Occipital lobe (tissue), 2 donors: ENCODE measurements around the gene DIAPH1. TPM values are rescaled to one million over a fixed set of nuclear protein-coding genes. Genes with fewer than 3 reads are reported as not detected.

Experiments
- DNase-seq: peaks from one replicate; lab custom pipeline; 2025; lab: John Stamatoyannopoulos, UW
- total RNA-seq: library from RNA; depleted of rRNA; stranded (reverse); fragments of >200 nt; gene quantifications from one replicate; pipeline ENCODE4 v1.2.3, GENCODE V29; 2014

Gene DIAPH1
- total RNA-seq, 1 donor from 2014 or later: 18.4 TPM

DNA sequence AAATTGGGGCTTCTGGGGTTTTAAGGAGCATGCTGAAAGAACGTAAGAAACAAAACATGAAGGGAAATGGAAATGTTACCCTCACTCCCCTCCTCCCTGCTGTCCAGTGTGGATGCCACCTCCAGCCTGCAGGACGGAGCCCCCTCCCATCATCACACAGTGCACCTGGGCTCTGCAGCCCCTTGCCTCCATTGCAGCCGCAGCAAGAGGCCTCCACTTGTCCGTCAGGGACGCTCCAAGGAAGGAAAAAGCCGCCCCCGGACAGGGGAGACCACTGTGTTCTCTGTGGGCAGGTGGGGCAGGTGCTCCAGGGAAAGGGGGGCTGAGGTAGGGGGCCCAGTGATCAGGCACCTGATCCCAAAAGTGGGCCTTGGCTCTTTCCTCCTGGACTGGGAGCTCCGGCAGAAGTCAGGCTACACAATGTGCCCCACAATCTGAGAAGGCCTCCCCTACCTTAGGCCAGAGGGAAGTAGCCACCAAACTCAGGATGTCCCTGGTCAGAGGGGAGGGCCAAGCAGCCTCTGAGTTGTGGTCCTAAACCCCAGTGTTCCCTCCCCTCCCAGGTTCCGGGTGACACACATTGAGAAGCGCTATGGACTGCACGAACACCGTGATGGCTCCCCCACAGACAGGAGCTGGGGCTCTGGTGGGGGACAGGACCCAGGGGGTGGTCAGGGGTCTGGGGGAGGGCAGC, 20.7 kb upstream of the DIAPH1 start:
- DNase-seq: no peak

DNA sequence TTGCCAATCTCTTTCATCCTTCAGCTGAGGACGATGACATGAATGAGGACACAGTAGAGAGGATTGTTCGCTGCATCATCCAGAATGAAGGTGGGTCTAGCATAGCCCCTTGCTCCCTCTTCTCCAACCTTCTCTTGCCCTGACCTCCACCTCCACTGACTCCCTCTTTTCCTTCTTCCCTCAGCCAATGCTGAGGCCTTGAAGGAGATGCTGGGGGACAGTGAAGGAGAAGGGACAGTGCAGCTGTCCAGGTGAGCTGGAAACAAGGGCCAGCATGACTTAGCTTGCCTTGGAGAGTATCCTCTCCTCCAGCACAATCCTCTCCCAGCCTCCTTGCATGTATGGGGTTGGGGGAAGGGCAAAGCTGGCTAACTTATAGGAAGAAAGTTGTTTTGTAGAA, 20.0 kb upstream of the DIAPH1 start:
- DNase-seq: no peak

DNA sequence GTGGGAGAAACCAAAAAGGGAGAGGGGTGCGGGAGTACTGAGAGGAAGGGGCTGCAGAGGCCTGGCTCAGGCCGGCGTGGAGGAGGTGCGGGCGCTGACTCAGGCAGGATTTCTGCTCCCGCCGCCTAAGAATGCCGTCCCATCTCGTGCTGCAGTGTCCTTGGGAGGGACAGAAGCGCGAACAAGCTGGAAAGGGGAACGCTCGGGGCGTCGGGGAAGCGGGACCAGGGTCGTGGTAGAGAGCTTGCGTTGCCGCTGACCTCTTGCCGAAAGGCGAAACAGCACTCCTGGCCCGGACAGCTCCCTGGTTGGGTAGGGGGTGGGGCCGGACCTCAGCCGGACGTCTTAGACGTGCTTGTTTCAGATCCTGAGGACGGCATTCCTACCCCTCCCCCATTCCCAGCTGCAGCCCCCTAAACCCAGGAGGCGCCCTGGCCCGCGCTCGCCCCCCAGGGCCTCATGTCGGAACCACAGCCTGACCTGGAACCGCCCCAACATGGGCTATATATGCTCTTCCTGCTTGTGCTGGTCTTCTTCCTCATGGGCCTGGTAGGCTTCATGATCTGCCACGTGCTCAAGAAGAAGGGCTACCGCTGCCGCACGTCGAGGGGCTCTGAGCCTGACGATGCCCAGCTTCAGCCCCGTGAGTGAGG, 19.1 kb upstream of the DIAPH1 start:
- DNase-seq: peak; percentile 20

DNA sequence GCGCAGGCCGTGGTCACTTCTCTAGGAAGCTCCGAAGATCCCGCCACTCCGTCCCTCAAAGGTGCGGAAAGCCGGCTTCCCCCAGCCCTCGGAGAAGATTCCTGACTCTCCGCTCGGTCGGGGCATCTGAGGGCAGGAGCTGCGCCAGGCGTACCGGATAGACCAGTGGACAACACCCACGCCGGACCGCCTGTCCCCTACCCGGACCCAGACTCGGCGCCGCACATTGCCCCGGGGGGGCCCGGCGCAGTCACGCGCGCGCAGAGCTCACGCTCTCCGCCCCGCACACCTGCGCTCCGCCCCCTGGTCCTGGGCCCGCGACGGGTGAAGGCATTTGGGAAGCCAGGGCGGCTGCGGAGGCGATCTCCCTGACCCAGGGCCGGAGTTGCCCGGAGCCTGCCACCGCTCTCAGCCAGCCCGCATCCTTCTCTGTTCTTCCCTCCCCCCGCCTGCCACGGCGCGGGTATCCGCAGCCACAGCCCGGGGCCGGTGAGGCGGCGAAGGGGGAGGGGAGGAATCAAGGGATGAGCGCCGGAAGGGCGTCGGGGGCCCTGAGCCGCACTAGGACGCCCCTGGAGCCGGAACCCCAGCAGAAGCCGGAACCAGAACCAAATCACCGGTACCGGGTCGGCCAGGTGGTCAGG, 18.4 kb upstream of the DIAPH1 start:
- DNase-seq: no peak

DNA sequence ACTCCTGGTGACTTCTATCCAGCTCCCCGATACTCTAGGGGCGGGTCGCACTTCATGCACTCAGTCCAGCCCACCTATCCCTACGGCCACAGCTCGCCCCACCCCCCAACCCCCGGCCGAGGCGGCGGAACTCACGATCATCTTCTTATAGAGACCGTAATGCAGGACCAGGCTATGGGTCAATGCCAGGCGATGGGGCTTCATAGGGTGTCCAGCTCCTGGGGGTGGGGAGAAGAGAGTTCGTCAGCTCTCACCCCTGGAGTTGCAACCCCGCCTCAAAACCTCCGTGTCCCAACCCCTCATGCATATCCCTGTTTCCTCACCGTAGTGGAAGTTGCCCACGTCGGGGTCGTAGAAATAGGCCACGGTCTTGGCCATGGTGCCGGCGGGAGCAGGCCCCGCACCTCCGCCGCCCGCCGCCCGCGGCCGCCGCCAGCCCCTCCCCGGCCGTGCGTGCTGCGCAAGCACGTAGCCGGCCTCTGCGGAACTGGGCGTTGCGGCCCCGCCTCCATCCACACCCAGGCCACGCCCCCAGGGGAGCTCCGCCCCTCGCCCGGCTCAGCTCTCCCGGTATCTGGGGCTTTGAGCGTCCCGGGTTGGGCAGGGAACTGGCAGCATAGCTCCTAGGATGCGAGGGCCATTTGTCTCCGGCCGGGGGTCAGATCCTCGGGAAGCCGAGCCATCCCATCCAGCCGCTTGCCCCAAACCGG, 17.8 kb upstream of the DIAPH1 start, which contains the start of the genes HDAC3 and RELL2:
Gene HDAC3 (minus strand): TSS at position 437 of the 710 bp plus-strand sequence. CDS start 59 bp downstream, at position 378.
Gene RELL2 (plus strand): TSS at position 585 of the 710 bp plus-strand sequence. CDS start 1,229 bp downstream, outside the sequence.
- DNase-seq: peak; percentile 92

DNA sequence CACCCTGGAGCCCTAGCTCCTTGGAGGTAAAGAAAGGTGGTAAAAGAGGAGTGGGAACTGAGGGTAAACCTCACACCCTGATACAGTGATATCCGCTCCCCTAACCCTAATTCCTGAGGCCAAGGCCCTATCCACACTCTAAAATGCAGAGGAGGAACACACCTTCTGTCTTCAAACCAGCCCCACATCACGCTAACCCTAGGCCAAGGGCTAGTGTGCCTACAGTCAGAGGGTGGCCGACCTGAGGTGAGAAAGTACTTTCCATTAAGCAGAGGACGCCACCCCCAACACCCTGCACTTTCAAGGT, 17.3 kb upstream of the DIAPH1 start:
- DNase-seq: no peak

DNA sequence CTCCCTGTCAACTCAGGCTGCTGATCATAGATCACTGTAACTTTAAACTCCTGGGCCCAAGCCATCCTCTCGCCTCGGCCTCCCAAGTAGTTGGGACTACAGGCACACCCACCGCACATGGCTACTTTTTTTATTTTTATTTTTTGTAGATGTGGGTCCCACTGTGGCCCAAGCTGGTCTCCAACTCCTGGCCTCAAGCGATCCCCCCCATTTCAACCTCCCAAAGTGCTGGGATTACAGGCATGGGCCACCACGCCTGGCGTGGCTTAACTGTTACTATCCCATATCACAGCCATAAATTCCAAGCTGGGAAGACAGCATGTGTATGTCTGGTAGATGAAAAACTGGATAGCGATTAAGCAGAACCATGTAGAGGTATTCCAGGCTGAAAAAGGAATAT, 16.8 kb upstream of the DIAPH1 start:
- no peak for DNase-seq

DNA sequence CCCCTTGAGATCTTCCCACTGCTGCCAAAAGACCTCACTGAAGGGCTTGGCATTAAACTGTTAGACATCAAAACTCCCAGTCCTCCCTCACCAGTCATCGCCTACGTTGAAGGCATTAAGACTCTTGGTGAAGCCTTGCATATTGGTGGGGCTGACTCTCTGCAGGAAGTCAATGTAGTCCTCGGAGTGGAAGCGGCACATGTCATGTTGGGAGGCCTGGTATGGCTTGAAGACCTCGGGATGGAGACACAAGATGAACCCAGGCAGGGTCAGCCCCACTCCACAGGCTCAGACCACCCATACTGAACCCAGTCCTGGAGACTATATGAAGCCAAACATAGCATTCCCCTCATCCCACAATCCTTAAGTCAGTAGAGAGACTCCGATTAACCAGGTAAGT, 15.9 kb upstream of the DIAPH1 start:
- no peak for DNase-seq

DNA sequence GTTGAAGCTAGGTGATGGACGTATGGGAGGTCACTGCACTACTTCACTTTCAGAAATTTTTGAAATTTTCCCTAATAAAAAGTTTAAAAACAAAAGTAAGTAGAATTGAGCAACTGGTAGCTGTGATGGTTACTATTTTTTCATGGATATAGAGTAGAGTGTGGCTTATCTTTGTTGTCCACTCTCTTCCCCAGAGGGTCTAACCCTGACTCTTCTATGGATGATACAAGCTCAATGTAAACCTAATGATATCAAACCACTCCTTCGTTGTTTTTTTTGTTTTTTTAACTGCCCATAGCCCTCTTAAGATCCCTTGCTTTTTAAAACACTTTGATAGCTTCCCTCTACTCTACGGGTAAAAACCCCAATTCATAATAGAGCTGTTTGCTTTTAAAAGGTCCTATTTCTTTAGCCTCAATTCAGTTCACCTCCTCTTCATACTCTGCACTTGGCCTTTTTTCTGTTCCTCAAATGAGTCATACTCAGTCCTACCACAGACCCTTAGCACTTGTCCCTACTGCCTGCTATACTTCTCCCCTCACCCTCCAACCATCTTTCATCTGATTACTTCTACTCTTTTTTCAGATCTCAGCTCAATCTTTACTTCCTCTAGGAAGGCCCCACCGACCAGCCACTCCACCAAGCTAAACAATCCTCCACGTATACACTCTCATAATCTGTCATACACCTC, 15.2 kb upstream of the DIAPH1 start:
- DNase-seq: no peak

DNA sequence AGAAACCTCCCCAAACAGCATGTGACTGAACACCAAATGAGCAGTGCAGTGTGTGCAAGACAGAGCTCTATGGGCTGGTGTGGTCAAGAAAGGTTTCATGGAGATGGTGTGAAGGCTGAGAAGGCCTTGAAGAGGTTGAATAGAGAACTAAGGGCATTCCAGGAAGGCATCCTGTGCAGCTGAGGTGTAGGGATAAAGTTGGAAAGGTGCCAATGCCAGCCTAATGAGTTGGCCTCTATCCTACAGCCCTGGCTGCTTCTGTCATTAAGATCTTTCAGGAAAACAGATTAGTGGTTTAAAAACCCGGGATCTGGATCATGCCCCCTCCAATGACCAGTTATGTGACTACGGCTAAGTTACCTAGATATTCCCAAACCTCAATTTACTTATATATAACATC, 13.8 kb upstream of the DIAPH1 start:
- no peak for DNase-seq

DNA sequence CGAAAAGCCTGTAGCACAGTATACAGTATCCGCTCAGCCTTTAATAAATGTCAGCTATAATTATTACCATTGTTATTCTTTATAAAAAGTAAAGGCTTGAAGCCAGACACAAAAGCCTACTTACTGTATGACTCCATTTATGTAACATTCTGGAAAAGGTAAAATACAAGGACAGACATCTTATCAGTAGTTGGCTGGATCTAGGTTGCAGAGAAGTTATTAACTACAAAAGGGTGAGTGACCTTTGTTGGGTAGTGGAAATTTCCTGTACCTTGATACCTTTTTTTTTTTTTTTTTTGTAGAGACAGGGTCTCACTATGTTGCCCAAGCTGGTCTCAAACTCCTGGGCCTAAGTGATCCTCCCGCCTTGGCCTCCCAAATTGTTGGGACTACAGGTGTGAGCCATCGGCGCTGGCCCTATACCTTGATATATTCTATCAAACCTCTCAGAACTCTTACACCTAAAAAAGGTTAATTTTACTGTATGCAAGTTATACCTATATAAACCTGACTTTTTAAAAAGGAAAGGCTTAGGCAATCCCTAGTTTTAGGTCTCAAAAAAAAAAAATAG, 11.9 kb upstream of the DIAPH1 start:
- no peak for DNase-seq

DNA sequence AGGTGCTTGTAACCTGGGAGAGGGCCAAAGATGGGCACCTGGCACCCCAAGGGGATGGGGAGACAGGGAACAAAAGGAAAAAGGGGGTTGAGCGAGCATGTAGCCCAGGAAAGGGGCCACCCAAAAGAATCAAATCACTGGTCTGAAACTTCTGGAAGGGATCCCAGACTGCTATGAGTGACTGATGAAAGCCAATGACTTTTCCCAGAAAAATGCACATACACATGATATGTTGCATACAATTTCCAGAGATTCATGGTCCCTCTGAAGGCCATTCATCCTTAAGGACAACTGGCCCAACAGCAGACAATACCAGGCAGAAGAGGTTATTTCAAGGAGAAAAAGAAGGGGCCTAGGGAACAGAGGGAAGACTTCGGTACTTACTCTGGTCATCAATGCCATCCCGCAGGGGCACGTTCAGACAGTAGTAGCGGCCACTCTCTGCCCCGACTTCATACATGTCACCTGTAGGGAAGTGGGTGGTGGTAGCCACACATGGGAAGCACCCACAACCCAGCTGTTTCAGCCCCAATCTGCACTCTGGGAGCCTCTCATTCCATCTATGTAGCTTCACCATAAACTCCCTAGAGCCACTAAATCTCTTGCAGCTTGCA, 9.5 kb upstream of the DIAPH1 start:
- no peak for DNase-seq

DNA sequence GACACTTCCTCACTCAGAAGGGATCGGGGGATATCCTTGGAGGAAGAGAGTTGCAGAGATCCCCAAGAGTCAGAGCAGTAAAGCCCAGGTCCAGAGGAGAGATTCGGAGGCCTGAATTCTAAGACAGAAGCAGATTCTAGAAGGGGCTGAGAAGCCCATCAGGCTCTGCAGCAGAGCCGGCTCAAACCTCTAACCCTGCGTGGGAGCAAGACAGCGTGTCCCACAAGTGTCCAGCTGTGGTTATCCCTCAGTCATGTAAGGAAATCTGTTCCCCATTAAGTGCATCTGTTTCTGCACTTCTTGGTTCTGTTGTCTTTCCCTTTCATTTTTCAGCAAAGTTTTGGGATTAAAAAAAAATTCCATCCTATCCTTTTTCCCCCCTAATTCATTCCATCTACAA, 4.8 kb upstream of the DIAPH1 start:
- no peak for DNase-seq

DNA sequence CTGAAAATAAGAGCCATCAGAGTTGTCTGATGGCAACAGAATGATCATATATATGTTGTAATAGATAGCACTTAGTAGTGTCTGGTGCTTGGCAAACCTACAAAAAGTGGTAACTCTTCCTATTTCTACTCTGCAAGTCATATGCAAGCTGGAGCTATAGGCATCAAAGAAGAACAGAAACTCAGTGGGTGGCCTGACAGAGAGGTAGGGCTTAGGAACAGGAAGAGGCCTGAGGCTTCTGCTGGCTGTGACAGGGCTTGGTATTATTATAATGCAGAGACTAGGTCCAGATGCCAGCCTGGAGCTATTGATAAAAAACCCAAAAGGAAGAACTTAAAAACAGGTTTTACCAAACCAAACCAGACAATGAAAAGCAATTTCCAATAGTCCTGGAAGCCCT, 4.4 kb upstream of the DIAPH1 start:
- no peak for DNase-seq

DNA sequence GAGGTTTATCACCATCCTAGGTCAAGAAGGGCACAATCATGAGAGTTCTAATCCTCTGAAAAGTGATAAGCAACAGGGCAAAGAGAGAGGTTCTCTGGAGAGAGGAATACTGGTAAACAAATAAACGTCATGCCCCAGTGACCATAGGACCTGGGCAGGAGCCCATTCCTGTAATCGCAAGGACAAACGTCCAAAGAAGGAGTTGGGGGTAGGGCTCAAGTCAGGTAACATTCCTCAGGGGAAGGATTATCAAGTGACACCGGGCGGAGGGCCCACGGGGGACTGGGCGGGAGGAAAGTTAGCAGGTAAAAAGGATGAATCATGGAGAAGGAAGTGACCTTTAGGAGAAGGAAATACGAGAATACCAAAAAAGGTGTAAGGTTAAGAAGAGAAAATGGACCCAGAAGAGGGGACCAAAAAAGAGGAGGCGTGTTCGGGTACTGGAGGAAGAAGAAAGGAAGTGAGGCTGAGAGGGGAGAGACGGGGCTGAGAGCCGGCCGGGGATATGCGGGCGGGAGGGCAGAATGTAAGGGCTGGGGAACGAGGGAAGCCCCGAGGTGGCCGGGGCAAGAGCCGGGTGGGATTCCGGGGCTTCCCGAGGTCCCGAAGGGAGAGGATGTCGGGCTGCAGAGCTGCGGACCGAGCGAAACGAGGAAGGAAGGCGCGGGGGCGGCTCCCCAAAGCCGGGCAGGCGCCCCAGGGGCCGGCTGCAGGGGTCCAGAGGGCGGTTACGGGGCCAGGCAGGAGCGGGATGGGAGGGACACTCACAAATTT, 583 bp downstream of the DIAPH1 start:
- no peak for DNase-seq

DNA sequence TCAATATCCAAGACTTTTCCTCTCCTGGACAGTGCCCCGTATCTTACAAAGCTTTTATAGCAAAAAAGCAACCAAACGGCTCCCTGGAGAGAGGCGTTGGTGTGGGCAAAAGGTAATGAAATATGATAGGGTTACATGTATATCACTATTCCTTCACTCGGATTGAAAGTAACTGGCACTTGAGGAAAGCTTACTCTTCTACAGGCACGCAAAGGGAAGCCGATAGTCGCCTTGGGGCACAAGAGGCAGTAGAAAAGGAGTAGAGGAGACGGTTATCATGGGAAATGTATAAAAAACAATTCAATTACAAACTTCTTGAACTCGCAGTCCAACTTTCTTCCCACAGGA, 1.1 kb downstream of the DIAPH1 start:
- no peak for DNase-seq

DNA sequence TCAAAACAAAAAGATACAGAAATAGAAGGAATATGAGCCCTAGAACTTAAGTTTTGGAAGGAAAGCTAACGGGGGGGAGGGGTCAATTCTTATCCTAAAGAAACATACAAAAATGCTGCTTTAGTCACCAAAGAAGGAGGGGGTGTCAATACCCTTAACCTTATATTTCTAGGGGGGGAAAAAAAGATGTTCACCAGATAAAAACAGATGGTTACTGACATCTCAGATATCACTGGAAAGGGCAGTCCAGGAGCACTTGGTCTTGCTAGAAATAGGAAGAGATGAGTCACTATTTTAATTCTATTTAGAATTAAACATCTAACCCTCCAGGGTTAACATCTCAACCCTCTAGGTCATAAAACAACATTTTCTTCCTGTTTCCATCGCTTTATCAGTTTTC, 1.7 kb downstream of the DIAPH1 start:
- no peak for DNase-seq

DNA sequence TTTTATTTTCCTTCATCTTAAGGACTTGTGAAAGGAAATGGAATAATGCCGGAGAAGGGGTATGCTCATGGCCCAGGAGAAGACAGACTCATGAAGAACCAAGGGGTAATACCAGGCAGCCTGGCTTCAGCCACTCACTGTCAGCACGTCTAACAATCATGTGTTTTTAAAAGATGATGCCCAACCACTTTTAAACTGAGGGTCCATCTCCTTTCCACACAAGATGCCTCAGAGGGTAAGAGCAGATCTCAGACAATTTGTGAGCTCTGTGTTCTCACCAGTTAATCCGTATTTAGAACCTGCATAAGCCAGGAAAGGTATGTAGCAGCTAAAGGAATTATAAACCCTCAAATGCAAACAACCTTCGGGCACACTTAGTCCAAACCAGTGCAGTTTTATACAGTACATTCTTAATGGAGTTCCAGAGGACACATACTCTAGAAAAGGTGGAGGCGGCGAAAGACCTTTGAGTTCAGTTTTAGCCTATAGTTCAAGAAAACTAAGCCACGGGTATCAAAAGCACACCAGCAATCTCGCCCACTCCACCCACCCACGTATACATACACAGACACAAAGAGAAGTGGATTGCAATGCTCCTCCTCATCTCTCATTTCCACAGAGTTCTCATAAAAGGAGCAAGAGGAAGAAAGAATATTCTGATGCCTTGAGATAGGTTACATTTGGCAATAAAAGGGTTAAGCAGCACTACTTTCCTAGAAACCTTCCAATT, 2.6 kb downstream of the DIAPH1 start:
- DNase-seq: no peak

DNA sequence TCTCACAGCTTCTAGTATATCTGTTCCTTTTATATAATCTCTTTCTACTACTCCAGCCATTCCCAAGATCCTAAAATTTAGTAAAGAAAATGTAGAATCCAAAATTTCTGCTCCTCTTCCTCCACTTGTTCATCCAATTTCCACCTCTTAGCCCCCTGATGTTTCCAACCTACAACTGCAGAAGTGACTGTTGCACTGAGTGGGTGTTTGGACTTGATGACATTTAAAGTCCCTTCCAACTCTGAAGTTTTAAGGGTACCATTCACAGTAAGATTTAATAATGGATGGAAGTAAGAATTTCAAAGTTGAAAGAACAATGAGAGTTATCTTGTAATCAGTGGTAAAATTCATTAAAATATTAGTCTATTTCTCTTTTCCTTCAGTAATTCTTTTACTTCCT, 5.5 kb downstream of the DIAPH1 start:
- no peak for DNase-seq
